G401 (cell line): ENCODE measurements around the gene TEK. TPM values are rescaled to one million over a fixed set of nuclear protein-coding genes. Genes with fewer than 3 reads are reported as not detected.

Experiments used
- total RNA-seq: library from RNA; depleted of rRNA; stranded (reverse); fragments of >200 nt; shearing (Covaris generic); gene quantifications from 2 replicates; pipeline ENCODE4 v1.2.3, GENCODE V29; 2014; rRNA removed

The TEK gene
- total RNA-seq, 1 experiment from 2014 or later, result not detected

Other genes starting within 250 kb of the TEK start
- 17.0 and 24.2 TPM in 2 replicates for gene CAAP1, start 216.4 kb upstream of the TEK start, total RNA-seq
- 19.8 and 23.4 TPM in 2 replicates for gene PLAA, start 162.0 kb upstream of the TEK start, total RNA-seq
- 15.5 and 31.8 TPM in 2 replicates for gene IFT74, start 152.8 kb upstream of the TEK start, total RNA-seq
- not detected in 2 replicates for gene LRRC19, start 103.6 kb upstream of the TEK start, total RNA-seq
- not detected in 2 replicates for gene EQTN, start 187.9 kb downstream of the TEK start, total RNA-seq